IMR-90 (cell line): Measurements from ENCODE around the gene KCTD8.

ENCODE experiments used
- BHLHE40 ChIP-seq: fragments of 150-350 bp; IDR thresholded peaks from 2 replicates; pipeline ENCODE4 v1.6.1; 2016; ENCODE audit warnings: mild to moderate bottlenecking, low read depth, low read length
- CEBPB ChIP-seq: IDR thresholded peaks from 2 replicates; pipeline ENCODE4 v1.6.1; 2012; ENCODE audit warnings: low read depth, low read length, improper control_type of control experiment
- MAFK ChIP-seq: IDR thresholded peaks from 2 replicates; pipeline ENCODE4 v1.6.1; 2012; ENCODE audit warnings: low read depth, low read length, improper control_type of control experiment
- MXI1 ChIP-seq: IDR thresholded peaks from 2 replicates; pipeline ENCODE4 v1.6.1; 2012; ENCODE audit warnings: low read depth, mild to moderate bottlenecking, low read length, moderate library complexity, borderline replicate concordance
- NFE2L2 ChIP-seq: fragments of 150-350 bp; IDR thresholded peaks from 2 replicates; pipeline ENCODE4 v1.6.1; 2016; ENCODE audit warnings: low read depth, mild to moderate bottlenecking, low read length
- POLR2A ChIP-seq: IDR thresholded peaks from 2 replicates; pipeline ENCODE4 v1.6.1; 2012; ENCODE audit warnings: mild to moderate bottlenecking, low read depth, low read length
- RAD21 ChIP-seq: IDR thresholded peaks from 2 replicates; pipeline ENCODE4 v1.6.1; 2012; ENCODE audit warnings: low read length, improper control_type of control experiment
- RFX5 ChIP-seq: IDR thresholded peaks from 2 replicates; pipeline ENCODE4 v1.8.0; 2012; ENCODE audit warnings: low read depth, mild to moderate bottlenecking, low read length, moderate library complexity
- TF ChIP-seq, protein P1 (sequence below): fragments of 150-350 bp; IDR thresholded peaks from 2 replicates; pipeline ENCODE4 v1.6.1; 2017; ENCODE audit warnings: mild to moderate bottlenecking, antibody characterized with exemption, low read length, low read depth
- TF ChIP-seq, protein P2 (sequence below): conservative IDR thresholded peaks from 2 replicates; pipeline ENCODE4 v1.5.1; 2012; ENCODE audit warnings: mild to moderate bottlenecking, low read depth, low read length, improper control_type of control experiment

DNA sequence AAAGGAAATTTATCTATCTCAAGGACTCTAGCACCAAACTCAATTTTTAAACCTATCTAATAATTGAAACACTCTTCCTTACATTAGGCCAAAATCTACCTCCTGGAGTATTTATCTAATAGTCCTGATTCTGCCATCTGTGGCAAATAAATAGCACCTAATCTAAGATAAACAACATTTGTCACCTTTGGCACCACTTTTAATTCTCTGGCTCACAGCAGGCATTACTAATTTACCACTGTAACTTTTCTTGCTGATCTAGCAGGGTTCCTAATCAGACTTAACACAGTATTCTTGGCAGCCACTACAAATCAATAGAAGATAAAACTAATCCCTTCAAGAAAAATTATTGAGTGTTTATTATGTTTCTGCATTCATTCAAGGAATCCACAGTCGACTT is 161.1 kb downstream of the KCTD8 start:
- TF ChIP-seq, protein P1, sequence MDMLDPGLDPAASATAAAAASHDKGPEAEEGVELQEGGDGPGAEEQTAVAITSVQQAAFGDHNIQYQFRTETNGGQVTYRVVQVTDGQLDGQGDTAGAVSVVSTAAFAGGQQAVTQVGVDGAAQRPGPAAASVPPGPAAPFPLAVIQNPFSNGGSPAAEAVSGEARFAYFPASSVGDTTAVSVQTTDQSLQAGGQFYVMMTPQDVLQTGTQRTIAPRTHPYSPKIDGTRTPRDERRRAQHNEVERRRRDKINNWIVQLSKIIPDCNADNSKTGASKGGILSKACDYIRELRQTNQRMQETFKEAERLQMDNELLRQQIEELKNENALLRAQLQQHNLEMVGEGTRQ, result no peak
- TF ChIP-seq, protein P2, sequence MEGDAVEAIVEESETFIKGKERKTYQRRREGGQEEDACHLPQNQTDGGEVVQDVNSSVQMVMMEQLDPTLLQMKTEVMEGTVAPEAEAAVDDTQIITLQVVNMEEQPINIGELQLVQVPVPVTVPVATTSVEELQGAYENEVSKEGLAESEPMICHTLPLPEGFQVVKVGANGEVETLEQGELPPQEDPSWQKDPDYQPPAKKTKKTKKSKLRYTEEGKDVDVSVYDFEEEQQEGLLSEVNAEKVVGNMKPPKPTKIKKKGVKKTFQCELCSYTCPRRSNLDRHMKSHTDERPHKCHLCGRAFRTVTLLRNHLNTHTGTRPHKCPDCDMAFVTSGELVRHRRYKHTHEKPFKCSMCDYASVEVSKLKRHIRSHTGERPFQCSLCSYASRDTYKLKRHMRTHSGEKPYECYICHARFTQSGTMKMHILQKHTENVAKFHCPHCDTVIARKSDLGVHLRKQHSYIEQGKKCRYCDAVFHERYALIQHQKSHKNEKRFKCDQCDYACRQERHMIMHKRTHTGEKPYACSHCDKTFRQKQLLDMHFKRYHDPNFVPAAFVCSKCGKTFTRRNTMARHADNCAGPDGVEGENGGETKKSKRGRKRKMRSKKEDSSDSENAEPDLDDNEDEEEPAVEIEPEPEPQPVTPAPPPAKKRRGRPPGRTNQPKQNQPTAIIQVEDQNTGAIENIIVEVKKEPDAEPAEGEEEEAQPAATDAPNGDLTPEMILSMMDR, result no peak
- TF ChIP-seq BHLHE40 (no peak), RAD21 (no peak), CEBPB (no peak), POLR2A (no peak), MXI1 (no peak), RFX5 (no peak), MAFK (no peak), NFE2L2 (no peak)
